ENCODE measurements around the gene DTNBP1. TPM values are rescaled to one million over a fixed set of nuclear protein-coding genes. Genes with fewer than 3 reads are reported as not detected.
A peak's percentile ranks its signal among the peaks of the same experiment; 100 is the strongest.

Gene DTNBP1
- total RNA-seq, 3 donors from 2014 or later, result 14.6 to 22.0 (median 19.5) TPM

DNA sequence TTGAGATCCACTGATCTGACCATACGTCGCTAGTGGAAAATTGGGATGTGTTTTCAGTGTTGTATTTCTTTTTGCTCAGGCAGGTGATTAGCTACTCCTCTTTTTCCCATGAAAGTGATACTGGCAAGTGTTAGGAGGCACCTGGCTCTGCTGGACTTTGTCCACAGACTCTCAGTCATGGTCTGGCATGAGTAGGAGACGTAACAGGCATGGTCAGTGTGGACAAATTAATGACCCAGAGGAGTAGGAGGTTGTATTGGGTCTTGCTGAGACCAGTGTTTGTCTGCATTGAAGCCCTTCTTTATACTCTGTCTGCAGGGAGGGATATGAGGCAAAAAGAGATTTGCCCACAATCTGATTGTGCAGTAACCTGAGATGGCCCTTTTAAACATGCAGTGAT lies 178.7 kb downstream of the DTNBP1 start:
- DNase-seq (ENCODE audit: low spot score in 2 of 2), result no peak
- Histone ChIP-seq H3K27ac (no peak overlapping the region), H3K9me3 (no peaks in the 10 kb centered on the region), H3K27me3 (no peaks in the 10 kb centered on the region), H3K36me3 (no peaks in the 10 kb centered on the region), H3K4me3 (no peak overlapping the region), H3K4me1 (no peaks in the 10 kb centered on the region)
- intact Hi-C loops (cut with DNase I; ENCODE audit: low total_unique reads), result no loop called here
- TF ChIP-seq CTCF (IDR thresholded peaks at IDR 0.05) (no peak), POLR2A (IDR thresholded peaks at IDR 0.05) (no peak), POLR2AphosphoS5 (IDR thresholded peaks at IDR 0.05) (no peak)

DNA sequence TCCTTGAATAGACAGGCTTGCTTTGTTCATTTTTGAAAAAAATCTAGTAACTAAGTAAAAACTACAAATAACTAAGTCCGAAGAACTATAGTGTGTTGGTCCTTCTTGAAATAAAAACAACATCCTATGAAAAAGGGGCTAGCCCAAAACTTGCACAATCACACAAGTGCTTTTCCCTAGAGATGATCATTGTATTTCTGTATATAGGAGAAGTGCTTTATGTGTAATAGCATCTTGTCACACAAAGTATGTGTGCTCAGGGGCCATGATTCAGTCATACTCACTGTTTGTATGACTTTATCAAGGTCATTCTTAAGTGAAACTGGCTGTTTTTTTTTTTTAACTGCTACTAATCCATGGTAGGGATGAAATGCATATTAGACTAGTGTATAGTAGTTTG lies 179.8 kb downstream of the DTNBP1 start:
- Histone ChIP-seq H3K27me3 (no peaks in the 10 kb centered on the region), H3K36me3 (no peaks in the 10 kb centered on the region), H3K9me3 (no peaks in the 10 kb centered on the region), H3K4me3 (no peak overlapping the region), H3K4me1 (no peaks in the 10 kb centered on the region), H3K27ac (no peak overlapping the region)
- DNase-seq (ENCODE audit: low spot score in 2 of 2), result no peak
- no peak for TF ChIP-seq POLR2AphosphoS5 (IDR thresholded peaks at IDR 0.05)
- TF ChIP-seq POLR2A (IDR thresholded peaks at IDR 0.05), result no peak
- no peak for TF ChIP-seq CTCF (IDR thresholded peaks at IDR 0.05)
- intact Hi-C loops (cut with DNase I; ENCODE audit: low total_unique reads), result loop anchor here (1.0 kb wide), 1 partner anchor 10 kb away; no protein-coding TSS in a partner anchor

DNA sequence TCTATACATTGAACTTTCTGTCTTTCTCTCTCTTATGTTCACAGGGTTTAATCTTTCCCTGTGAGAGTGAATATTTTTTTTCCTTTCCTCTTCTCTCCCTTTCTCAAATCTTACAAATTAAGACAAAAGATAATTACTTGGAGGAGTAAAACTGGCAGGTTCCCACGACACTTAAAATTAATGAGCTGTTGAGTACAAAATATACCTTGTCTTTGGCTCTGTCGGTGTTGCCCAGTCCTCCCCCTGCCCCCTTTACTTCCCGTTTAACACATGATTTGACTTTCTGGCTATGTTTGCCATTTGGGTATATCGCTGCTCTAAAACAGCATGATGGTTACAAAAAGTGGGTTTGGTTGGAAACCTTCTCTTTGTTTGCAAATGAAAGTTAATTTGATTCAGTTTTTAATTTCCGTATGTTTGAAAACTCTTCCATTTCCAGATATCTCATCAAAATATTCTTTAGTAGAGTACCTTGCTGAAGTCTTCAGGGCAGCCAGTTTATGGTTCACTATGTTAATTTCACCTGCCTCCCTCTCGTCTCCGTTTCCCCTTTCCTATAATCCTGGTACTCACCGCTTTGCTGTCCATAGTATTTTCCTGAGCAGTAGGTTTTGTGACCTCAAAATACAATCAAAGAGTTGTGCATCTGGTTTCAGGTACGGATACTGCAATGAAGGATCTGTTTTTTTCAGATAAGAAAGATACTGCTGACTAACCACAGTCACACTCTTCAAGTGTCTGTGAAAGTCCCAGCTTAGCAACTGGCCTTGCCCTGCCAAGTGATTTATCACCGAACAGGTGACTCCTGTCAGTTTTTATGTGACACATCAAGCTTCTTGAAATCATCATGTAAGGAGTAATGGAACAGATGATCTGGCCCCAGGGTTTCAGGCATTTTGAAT lies 181.2 kb downstream of the DTNBP1 start:
- DNase-seq (ENCODE audit: low spot score in 2 of 2), result no peak
- no peak for TF ChIP-seq POLR2AphosphoS5 (IDR thresholded peaks at IDR 0.05)
- no peak for TF ChIP-seq CTCF (IDR thresholded peaks at IDR 0.05)
- no peak for TF ChIP-seq POLR2A (IDR thresholded peaks at IDR 0.05)
- intact Hi-C loops (cut with DNase I; ENCODE audit: low total_unique reads), result no loop called here
- no peaks in the 10 kb centered on the region for H3K27me3 ChIP-seq
- H3K4me3 ChIP-seq, result no peak overlapping the region
- no peaks in the 10 kb centered on the region for H3K36me3 ChIP-seq
- no peak overlapping the region for H3K27ac ChIP-seq
- H3K9me3 ChIP-seq, result no peaks in the 10 kb centered on the region
- no peaks in the 10 kb centered on the region for H3K4me1 ChIP-seq

DNA sequence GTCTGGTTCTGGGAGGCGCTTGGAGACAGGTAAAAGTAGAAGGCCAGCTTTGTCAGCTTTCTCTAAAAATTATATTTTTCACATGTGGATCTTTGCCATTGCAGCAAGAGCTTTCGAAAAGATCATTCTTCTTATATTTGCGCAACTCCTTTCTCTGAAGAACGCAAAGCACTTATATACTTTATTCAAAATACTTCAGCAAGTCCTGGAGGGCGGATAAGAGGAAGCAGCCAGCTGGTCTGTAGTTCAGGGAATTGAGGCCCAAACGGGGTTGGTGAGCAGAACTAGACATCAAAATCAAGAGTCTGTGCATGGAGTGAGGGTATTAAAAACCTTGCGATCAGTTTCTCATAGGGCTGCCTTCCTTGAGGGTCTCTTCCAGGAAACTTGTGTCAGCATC lies 182.3 kb downstream of the DTNBP1 start:
- intact Hi-C loops (cut with DNase I; ENCODE audit: low total_unique reads), result no loop called here
- Histone ChIP-seq H3K4me1 (no peaks in the 10 kb centered on the region), H3K9me3 (no peaks in the 10 kb centered on the region), H3K27ac (no peak overlapping the region), H3K36me3 (no peaks in the 10 kb centered on the region), H3K4me3 (no peak overlapping the region), H3K27me3 (no peaks in the 10 kb centered on the region)
- no peak for TF ChIP-seq POLR2A (IDR thresholded peaks at IDR 0.05)
- TF ChIP-seq CTCF (IDR thresholded peaks at IDR 0.05), result no peak
- DNase-seq (ENCODE audit: low spot score in 2 of 2), result no peak

DNA sequence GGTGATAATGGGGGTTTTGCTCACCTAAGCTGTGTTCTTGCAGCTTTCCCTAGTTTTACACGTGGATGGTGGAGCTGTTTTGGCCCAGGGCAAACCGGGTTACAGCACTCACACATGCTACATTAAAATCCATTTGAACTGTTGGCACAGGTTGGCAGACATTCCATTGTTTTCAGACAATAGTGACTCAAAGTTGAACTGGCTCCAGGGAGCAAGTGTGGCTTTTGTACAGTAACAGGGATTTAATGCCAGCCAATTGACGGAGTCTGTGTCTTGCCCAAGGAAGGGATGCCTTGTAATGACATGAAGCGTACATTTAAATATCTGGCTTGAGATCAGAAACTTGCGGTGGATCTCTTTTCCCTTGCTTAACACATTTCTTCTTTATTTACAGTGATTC lies 183.1 kb downstream of the DTNBP1 start:
- TF ChIP-seq POLR2AphosphoS5 (IDR thresholded peaks at IDR 0.05), result peak in 1 of 3 donors; percentile 24
- no peak for TF ChIP-seq CTCF (IDR thresholded peaks at IDR 0.05)
- Histone ChIP-seq H3K4me1 (no peaks in the 10 kb centered on the region), H3K27me3 (no peaks in the 10 kb centered on the region), H3K27ac (no peak overlapping the region), H3K4me3 (no peak overlapping the region), H3K9me3 (no peaks in the 10 kb centered on the region), H3K36me3 (no peaks in the 10 kb centered on the region)
- peak in 1 of 2 donors; percentile 36 for DNase-seq (ENCODE audit: low spot score in 2 of 2)
- intact Hi-C loops (cut with DNase I; ENCODE audit: low total_unique reads), result no loop called here

Measured in breast epithelium (tissue), 4 donors.